SK-N-SH (cell line): ENCODE results near the gene CLDN7. TPM values are rescaled to one million over a fixed set of nuclear protein-coding genes. Genes with fewer than 3 reads are reported as not detected.

Experiments used
- CTCF ChIA-PET: fragments of 300-600, 350-600 bp; formaldehyde crosslinking; extraction: SDS; loops from one replicate; lab custom pipeline; 2021; lab: Yijun Ruan, JAX
- POLR2A ChIA-PET: fragments of 350-600 bp; sonication (Branson Sonifier 250); formaldehyde crosslinking; extraction: SDS; loops from one replicate; lab custom pipeline; 2020; ENCODE audit warnings: antibody characterized with exemption, inconsistent platforms; lab: Yijun Ruan, JAX
- DNase-seq: peaks from one replicate; pipeline ENCODE4 v3.0.0; 2012
- H2AFZ ChIP-seq: fragments of 200-600 bp; sonication (generic); 2 replicates; pipeline ENCODE4 v1.8.1; 2016; ENCODE audit warnings: antibody characterized with exemption, mild to moderate bottlenecking, low read depth
- H3F3A ChIP-seq: fragments of 200-600 bp; sonication (generic); replicated peaks from 2 replicates; pipeline ENCODE3; 2016; ENCODE audit warnings: antibody characterized with exemption, mild to moderate bottlenecking; ENCODE audit not compliant: insufficient read depth
- H3K27ac ChIP-seq, 2 experiments: fragments of 200-500 bp in 1 of 2; fragments of 200-600 bp in 1 of 2; sonication (Bioruptor generic) in 1 of 2; sonication (generic), shearing (Covaris generic) in 1 of 2; 2 replicates each; pipeline versions ENCODE4 v1.5.1 to v1.6.1; 2014 to 2016; ENCODE audit warnings: low read depth in 2 of 2, inconsistent platforms in 1 of 2, low read length in 1 of 2, mild to moderate bottlenecking in 1 of 2, mixed read lengths in 1 of 2
- H3K27me3 ChIP-seq: fragments of 200-600 bp; sonication (generic), shearing (Covaris generic); 2 replicates; pipeline ENCODE4 v1.6.1; 2016; ENCODE audit warnings: mixed run types; ENCODE audit not compliant: insufficient read depth
- H3K36me3 ChIP-seq, 2 experiments: fragments of 200-500 bp in 1 of 2; fragments of 200-600 bp in 1 of 2; sonication (Bioruptor generic) in 1 of 2; sonication (generic) in 1 of 2; replicated peaks in 1 of 2; 2 replicates each; pipeline versions ENCODE3 to v1.5.1; 2014 to 2016; ENCODE audit warnings: low read length in 1 of 2, mild to moderate bottlenecking in 1 of 2; ENCODE audit not compliant: insufficient read depth in 2 of 2, control insufficient read depth in 1 of 2
- H3K4me1 ChIP-seq, 2 experiments: fragments of 200-500 bp in 1 of 2; fragments of 200-600 bp in 1 of 2; sonication (Bioruptor generic) in 1 of 2; sonication (generic), shearing (Covaris generic) in 1 of 2; 2 replicates each; pipeline versions ENCODE4 v1.5.1 to v1.6.1; 2014 to 2016; ENCODE audit warnings: low read depth in 1 of 2, low read length in 1 of 2, mixed run types in 1 of 2; ENCODE audit not compliant: insufficient read depth in 2 of 2, control insufficient read depth in 1 of 2
- H3K4me2 ChIP-seq: fragments of 200-600 bp; sonication (generic), shearing (Covaris generic); 2 replicates; pipeline ENCODE4 v1.6.1; 2017; ENCODE audit warnings: mixed run types
- H3K4me3 ChIP-seq, 2 experiments: fragments of 200-500 bp in 1 of 2; fragments of 200-600 bp in 1 of 2; sonication (Bioruptor generic) in 1 of 2; sonication (generic), shearing (Covaris generic) in 1 of 2; 2 replicates each; pipeline versions ENCODE4 v1.5.1 to v1.8.1; 2014 to 2016; ENCODE audit warnings: low read depth in 2 of 2, inconsistent platforms in 1 of 2, low read length in 1 of 2, mild to moderate bottlenecking in 1 of 2, mixed read lengths in 1 of 2, moderate library complexity in 1 of 2
- H3K79me2 ChIP-seq: fragments of 200-600 bp; sonication (generic); 2 replicates; pipeline ENCODE4 v1.8.1; 2017; ENCODE audit warnings: mild to moderate bottlenecking; ENCODE audit not compliant: insufficient read depth
- H3K9ac ChIP-seq: fragments of 200-600 bp; sonication (generic); 2 replicates; pipeline ENCODE4 v1.6.1; 2017; ENCODE audit warnings: mixed run types
- H3K9me2 ChIP-seq: fragments of 200-600 bp; sonication (generic); 2 replicates; pipeline ENCODE4 v1.6.1; 2017; ENCODE audit warnings: mixed run types
- H3K9me3 ChIP-seq: fragments of 200-600 bp; sonication (generic); 2 replicates; pipeline ENCODE4 v1.6.1; 2017; ENCODE audit warnings: mixed run types, mild to moderate bottlenecking, moderate library complexity
- H4K20me1 ChIP-seq: fragments of 200-600 bp; sonication (generic); 2 replicates; pipeline ENCODE4 v1.6.1; 2017; ENCODE audit warnings: mild to moderate bottlenecking, mixed run types; ENCODE audit not compliant: insufficient read depth
- CHD2 ChIP-seq: fragments of 150-350 bp; IDR thresholded peaks from 2 replicates; pipeline ENCODE4 v1.6.1; 2018; ENCODE audit warnings: low read length; ENCODE audit not compliant: partially characterized antibody
- CTCF ChIP-seq: fragments of 200-600 bp; sonication (generic); IDR thresholded peaks from 2 replicates; pipeline ENCODE4 v1.6.1; 2017; ENCODE audit warnings: antibody characterized with exemption, mild to moderate bottlenecking, moderate library complexity
- ELF1 ChIP-seq: IDR thresholded peaks from 2 replicates; pipeline ENCODE4 v1.4.0; 2012
- EZH2phosphoT487 ChIP-seq: fragments of 200-600 bp; sonication (generic); IDR thresholded peaks from 2 replicates; pipeline ENCODE4 v1.6.1; 2017; ENCODE audit warnings: low read depth, mixed run types, mild to moderate bottlenecking, antibody characterized with exemption, moderate library complexity, borderline replicate concordance
- FOSL2 ChIP-seq: IDR thresholded peaks from 2 replicates; pipeline ENCODE4 v1.4.0; 2012; ENCODE audit warnings: low read depth, mild to moderate bottlenecking, moderate library complexity, borderline replicate concordance
- FOXJ3 ChIP-seq: sonication (generic); formaldehyde crosslinking; IDR thresholded peaks from 2 replicates; pipeline ENCODE4 v1.5.1; 2020; ENCODE audit warnings: mild to moderate bottlenecking, missing genetic modification reagents
- FOXM1 ChIP-seq: IDR thresholded peaks from 2 replicates; pipeline ENCODE4 v1.4.0; 2012; ENCODE audit warnings: low read depth, mild to moderate bottlenecking
- GATA2 ChIP-seq: sonication (generic); formaldehyde crosslinking; IDR thresholded peaks from 2 replicates; pipeline ENCODE4 v1.5.0; 2020; ENCODE audit warnings: mild to moderate bottlenecking, missing genetic modification reagents
- MAX ChIP-seq: IDR thresholded peaks from 2 replicates; pipeline ENCODE4 v1.4.0; 2012; ENCODE audit warnings: low read depth
- MEF2A ChIP-seq: IDR thresholded peaks from 2 replicates; pipeline ENCODE4 v1.4.0; 2012; ENCODE audit warnings: low read depth, borderline replicate concordance
- NFIC ChIP-seq: IDR thresholded peaks from 2 replicates; pipeline ENCODE4 v1.4.0; 2012; ENCODE audit warnings: borderline replicate concordance
- NRF1 ChIP-seq: IDR thresholded peaks from 2 replicates; pipeline ENCODE4 v1.6.1; 2012; ENCODE audit warnings: low read depth, mild to moderate bottlenecking, low read length
- PBX3 ChIP-seq: IDR thresholded peaks from 2 replicates; pipeline ENCODE4; 2012
- POLR2AphosphoS5 ChIP-seq: IDR thresholded peaks from 2 replicates; pipeline ENCODE4 v1.6.1; 2012; ENCODE audit warnings: low read depth, low read length
- RAD21 ChIP-seq: IDR thresholded peaks from 2 replicates; pipeline ENCODE4 v1.6.1; 2012; ENCODE audit warnings: mild to moderate bottlenecking, low read length
- RCOR1 ChIP-seq: fragments of 150-350 bp; IDR thresholded peaks from 2 replicates; pipeline ENCODE4 v1.6.1; 2017; ENCODE audit warnings: antibody characterized with exemption, low read length
- RFX5 ChIP-seq: IDR thresholded peaks from 2 replicates; pipeline ENCODE4 v1.6.1; 2012; ENCODE audit warnings: mild to moderate bottlenecking, improper control_type of control experiment, low read length
- RXRA ChIP-seq: IDR thresholded peaks from 2 replicates; pipeline ENCODE4 v1.4.0; 2012; ENCODE audit warnings: low read depth, mild to moderate bottlenecking, borderline replicate concordance
- SMC3 ChIP-seq: IDR thresholded peaks from 2 replicates; pipeline ENCODE4 v1.6.1; 2012; ENCODE audit warnings: low read depth, low read length, improper control_type of control experiment
- TAF1 ChIP-seq: IDR thresholded peaks from 2 replicates; pipeline ENCODE4 v1.6.1; 2012; ENCODE audit warnings: low read depth, mild to moderate bottlenecking, low read length, moderate library complexity, borderline replicate concordance
- TCF12 ChIP-seq: IDR thresholded peaks from 2 replicates; pipeline ENCODE4 v1.4.0; 2012
- TEAD4 ChIP-seq: IDR thresholded peaks from 2 replicates; pipeline ENCODE4 v1.4.0; 2012; ENCODE audit warnings: mild to moderate bottlenecking, borderline replicate concordance; ENCODE audit not compliant: insufficient read depth
- USF1 ChIP-seq: IDR thresholded peaks from 2 replicates; pipeline ENCODE4 v1.4.0; 2012; ENCODE audit warnings: low read depth, borderline replicate concordance
- ZBTB33 ChIP-seq: IDR thresholded peaks from 2 replicates; pipeline ENCODE4 v1.4.0; 2012; ENCODE audit warnings: low read depth, borderline replicate concordance
- WGBS: methylation state at CpG from one replicate; pipeline ENCODE4 v1.1.6; 2017; ENCODE audit warnings: low lambda C conversion rate; 5-methylcytosine and 5-hydroxymethylcytosine counted together
- polyA plus RNA-seq, 3 experiments: library from polyadenylated mRNA; depleted of rRNA; stranded (reverse); fragments of >200 nt; gene quantifications; 2 replicates each; pipeline ENCODE4 v1.2.3, GENCODE V29; 2012

Gene CLDN7
- polyA plus RNA-seq, 1 of the 3 experiments (the other 2 are of a cell fraction): 5.0 TPM

- H3K79me2 ChIP-seq: peaks cover 75% of the 10 kb centered on the region
- peak within 1 kb of the TSS; percentile 75 to 99 for H3K27ac ChIP-seq
- H3F3A ChIP-seq: peaks cover 60% of the 10 kb centered on the region
- H3K4me3 ChIP-seq: peak within 1 kb of the TSS; percentile 88 to 99
- no peak within 1 kb of the TSS for H2AFZ ChIP-seq
- H3K9me3 ChIP-seq: no peaks in the 10 kb centered on the region
- peak within 1 kb of the TSS; percentile 97 for H3K9ac ChIP-seq
- H3K27me3 ChIP-seq: no peaks in the 10 kb centered on the region
- CTCF ChIA-PET: interaction anchor here (1.0 to 5.6 kb wide), 3 partner anchors 19 to 57 kb away, joined by 3 to 35 read pairs (median 26); partner anchors contain the start of genes ACADVL, DLG4 and SLC2A4
- no peaks in the 10 kb centered on the region for H3K9me2 ChIP-seq
- H3K4me2 ChIP-seq: peak within 1 kb of the TSS; percentile 83
- peaks cover 30 to 50% of the 10 kb centered on the region in 2 experiments for H3K36me3 ChIP-seq
- DNase-seq: peak; percentile 94
- POLR2A ChIA-PET: interaction anchor here (0.6 to 1.7 kb wide), 6 partner anchors 10 to 25 kb away, joined by 3 to 7 read pairs (median 5); partner anchors contain the start of genes CTDNEP1 and ELP5
- H4K20me1 ChIP-seq: peaks cover 7% of the 10 kb centered on the region; the same call in 1 of the 2 replicates
- 2% methylated on average over 59 of the region's 72 CpGs for WGBS
- H3K4me1 ChIP-seq: peaks cover 36 to 41% of the 10 kb centered on the region in 2 experiments
- TF ChIP-seq MAX: peak; percentile 67
- TF ChIP-seq RXRA: no peak
- TF ChIP-seq MEF2A: no peak
- peak; percentile 10; the same call in 1 of the 2 replicates for TF ChIP-seq PBX3
- TF ChIP-seq ELF1: peak; percentile 94
- TF ChIP-seq TCF12: no peak
- TF ChIP-seq GATA2 (CRISPR knock-in tag): no peak
- TF ChIP-seq CHD2: peak; percentile 79
- TF ChIP-seq POLR2AphosphoS5: peak; percentile 56; the same call in 1 of the 2 replicates
- no peak for TF ChIP-seq FOXM1
- TF ChIP-seq EZH2phosphoT487: no peak
- no peak for TF ChIP-seq RAD21
- no peak for TF ChIP-seq FOXJ3
- TF ChIP-seq NRF1: peak; percentile 98
- peak; percentile 57; the same call in 1 of the 2 replicates for TF ChIP-seq ZBTB33
- TF ChIP-seq USF1: no peak
- no peak for TF ChIP-seq SMC3
- TF ChIP-seq NFIC: no peak
- TF ChIP-seq FOSL2: no peak
- no peak for TF ChIP-seq TEAD4
- peak; percentile 74 for TF ChIP-seq TAF1
- TF ChIP-seq RCOR1: no peak
- no peak for TF ChIP-seq RFX5
- TF ChIP-seq CTCF: no peak
These were observed 22.9 kb downstream of the CLDN7 start, which contains the start of gene PHF23 for GRCh38 chr17:7239091-7240027. Gene PHF23 (minus strand): TSS chr17:7239457. CDS start chr17:7239279, 178 bp downstream.
